ENCODE measurements around the gene MYO5C. TPM values are rescaled to one million over a fixed set of nuclear protein-coding genes. Genes with fewer than 3 reads are reported as not detected.
"Not testable (repeated sequence)": the region's sequence is repeated elsewhere in the genome, so short reads cannot be mapped to it uniquely, and the experiment has no call there.

The MYO5C gene
- total RNA-seq, 1 donor from 2014 or later, result 16.9 TPM

GRCh38 chr15:52171807-52172206 is 123.8 kb downstream of the MYO5C start:
- no peak for TF ChIP-seq CTCF (conservative IDR thresholded peaks at IDR 0.05; ENCODE audit: low read depth, low read length)
- no peak overlapping the region for H3K4me3 ChIP-seq (ENCODE audit: low read depth, low read length)
- no peak for DNase-seq (ENCODE audit: low read depth)

- peak; percentile 6 for TF ChIP-seq CTCF (conservative IDR thresholded peaks at IDR 0.05; ENCODE audit: low read depth, low read length)
- H3K4me3 ChIP-seq (ENCODE audit: low read depth, low read length), result no peak overlapping the region
- DNase-seq (ENCODE audit: low read depth), result no peak
Measured at GRCh38 chr15:52171386-52171785, 124.2 kb downstream of the MYO5C start.

- not testable (repeated sequence) for DNase-seq (ENCODE audit: low read depth); H3K4me3 ChIP-seq (ENCODE audit: low read depth, low read length)
Measured at GRCh38 chr15:52170199-52170598, 125.4 kb downstream of the MYO5C start.

GRCh38 chr15:52165494-52166131 is 130.0 kb downstream of the MYO5C start:
- not testable (repeated sequence) for H3K4me3 ChIP-seq (ENCODE audit: low read depth, low read length); DNase-seq (ENCODE audit: low read depth)

- H3K4me3 ChIP-seq (ENCODE audit: low read depth, low read length), result no peak overlapping the region
- DNase-seq (ENCODE audit: low read depth), result no peak
- TF ChIP-seq CTCF (conservative IDR thresholded peaks at IDR 0.05; ENCODE audit: low read depth, low read length), result no peak
Measured at GRCh38 chr15:52164631-52165265, 130.9 kb downstream of the MYO5C start.

GRCh38 chr15:52163321-52164190 is 132.0 kb downstream of the MYO5C start:
- TF ChIP-seq CTCF (conservative IDR thresholded peaks at IDR 0.05; ENCODE audit: low read depth, low read length), result peak; percentile 37
- no peak overlapping the region for H3K4me3 ChIP-seq (ENCODE audit: low read depth, low read length)
- no peak for DNase-seq (ENCODE audit: low read depth)

GRCh38 chr15:52162876-52163275 is 132.7 kb downstream of the MYO5C start:
- TF ChIP-seq CTCF (conservative IDR thresholded peaks at IDR 0.05; ENCODE audit: low read depth, low read length), result no peak
- no peak overlapping the region for H3K4me3 ChIP-seq (ENCODE audit: low read depth, low read length)
- no peak for DNase-seq (ENCODE audit: low read depth)
